Measurements from ENCODE around the gene PIGC. TPM values are rescaled to one million over a fixed set of nuclear protein-coding genes. Genes with fewer than 3 reads are reported as not detected.
A peak's percentile ranks its signal among the peaks of the same experiment; 100 is the strongest.

PIGC gene
- total RNA-seq, 2 experiments from 2014 or later = 23.7 to 27.1 TPM

DNA sequence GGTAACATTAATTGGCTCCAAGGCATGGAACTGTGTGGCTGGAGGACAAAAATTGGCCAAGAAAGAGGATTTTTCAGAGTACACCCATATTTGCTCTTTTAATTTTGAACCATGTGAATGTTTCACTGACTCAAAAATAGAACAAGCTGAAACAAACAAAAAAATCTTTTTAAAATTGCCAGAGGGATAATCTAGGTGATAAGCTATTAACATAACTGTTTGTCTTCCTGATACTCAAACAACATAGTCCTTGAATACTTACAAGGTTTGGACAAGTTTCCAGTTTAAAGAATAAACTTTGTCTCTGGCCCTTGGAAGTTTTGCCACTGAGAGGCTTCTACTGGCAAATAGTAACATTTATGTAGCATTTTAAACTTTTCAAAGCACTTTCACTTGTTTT, 30.0 kb upstream of the PIGC start:
- H3K4me3 ChIP-seq (ENCODE audit: low read length) = no peak overlapping the region
- no peak overlapping the region for H3K4me3 Mint-ChIP-seq
- H3K27ac ChIP-seq (ENCODE audit: low read depth in 1 of 2, low read length in 2 of 2) = no peak overlapping the region
- no peaks in the 10 kb centered on the region for H3K4me1 Mint-ChIP-seq (ENCODE audit: low read depth)
- no peaks in the 10 kb centered on the region for H3K4me1 ChIP-seq (ENCODE audit: insufficient read depth, low read length)
- no peak overlapping the region for H3K27ac Mint-ChIP-seq
- DNase-seq (no peak), ATAC-seq (ENCODE audit: poor library complexity) (no peak)
- POLR2A ChIA-PET = interaction anchor here (0.6 kb wide), 1 partner anchor 330 kb away, joined by 3 read pairs; no protein-coding TSS in a partner anchor
- H3K9me3 ChIP-seq (ENCODE audit: control insufficient read depth in 1 of 2, insufficient read depth in 1 of 2, low read length in 2 of 2) = no peaks in the 10 kb centered on the region
- no peaks in the 10 kb centered on the region for H3K9me3 Mint-ChIP-seq
- TF ChIP-seq, protein P1, sequence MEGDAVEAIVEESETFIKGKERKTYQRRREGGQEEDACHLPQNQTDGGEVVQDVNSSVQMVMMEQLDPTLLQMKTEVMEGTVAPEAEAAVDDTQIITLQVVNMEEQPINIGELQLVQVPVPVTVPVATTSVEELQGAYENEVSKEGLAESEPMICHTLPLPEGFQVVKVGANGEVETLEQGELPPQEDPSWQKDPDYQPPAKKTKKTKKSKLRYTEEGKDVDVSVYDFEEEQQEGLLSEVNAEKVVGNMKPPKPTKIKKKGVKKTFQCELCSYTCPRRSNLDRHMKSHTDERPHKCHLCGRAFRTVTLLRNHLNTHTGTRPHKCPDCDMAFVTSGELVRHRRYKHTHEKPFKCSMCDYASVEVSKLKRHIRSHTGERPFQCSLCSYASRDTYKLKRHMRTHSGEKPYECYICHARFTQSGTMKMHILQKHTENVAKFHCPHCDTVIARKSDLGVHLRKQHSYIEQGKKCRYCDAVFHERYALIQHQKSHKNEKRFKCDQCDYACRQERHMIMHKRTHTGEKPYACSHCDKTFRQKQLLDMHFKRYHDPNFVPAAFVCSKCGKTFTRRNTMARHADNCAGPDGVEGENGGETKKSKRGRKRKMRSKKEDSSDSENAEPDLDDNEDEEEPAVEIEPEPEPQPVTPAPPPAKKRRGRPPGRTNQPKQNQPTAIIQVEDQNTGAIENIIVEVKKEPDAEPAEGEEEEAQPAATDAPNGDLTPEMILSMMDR (IDR thresholded peaks at IDR 0.05) = no peak
- intact Hi-C loops (cut with DNase I, micrococcal nuclease) = no loop called here
- H3K27me3 Mint-ChIP-seq = no peaks in the 10 kb centered on the region
- H3K36me3 ChIP-seq (ENCODE audit: insufficient read depth, low read length) = no peaks in the 10 kb centered on the region
- H3K27me3 ChIP-seq (ENCODE audit: control insufficient read depth in 1 of 2, insufficient read depth in 2 of 2, low read length in 2 of 2) = no peaks in the 10 kb centered on the region
- no peaks in the 10 kb centered on the region for H3K36me3 Mint-ChIP-seq (ENCODE audit: low read depth)
- CTCF ChIA-PET = interaction anchor here (0.6 kb wide), 1 partner anchor 13 kb away, joined by 3 read pairs; no protein-coding TSS in a partner anchor

- Histone ChIP-seq H3K4me3 (ENCODE audit: low read length) (no peak overlapping the region), H3K4me1 (ENCODE audit: insufficient read depth, low read length) (no peaks in the 10 kb centered on the region), H3K27me3 (ENCODE audit: control insufficient read depth in 1 of 2, insufficient read depth in 2 of 2, low read length in 2 of 2) (no peaks in the 10 kb centered on the region), H3K36me3 (ENCODE audit: insufficient read depth, low read length) (no peaks in the 10 kb centered on the region), H3K27ac (ENCODE audit: low read depth in 1 of 2, low read length in 2 of 2) (no peak overlapping the region), H3K9me3 (ENCODE audit: control insufficient read depth in 1 of 2, insufficient read depth in 1 of 2, low read length in 2 of 2) (no peaks in the 10 kb centered on the region)
- peak in 1 of 14 experiments; percentile 2 for DNase-seq
- Mint-ChIP-seq H3K4me3 (no peak overlapping the region), H3K4me1 (ENCODE audit: low read depth) (no peaks in the 10 kb centered on the region), H3K27ac (no peak overlapping the region), H3K9me3 (no peaks in the 10 kb centered on the region), H3K27me3 (no peaks in the 10 kb centered on the region), H3K36me3 (ENCODE audit: low read depth) (no peaks in the 10 kb centered on the region)
- ChIA-PET POLR2A (interaction anchor here (0.6 to 0.9 kb wide), 2 partner anchors 59 to 330 kb away, joined by 3 to 4 read pairs; no protein-coding TSS in a partner anchor), CTCF (no interaction called here)
- ATAC-seq (ENCODE audit: poor library complexity) = no peak
- intact Hi-C loops (cut with DNase I, micrococcal nuclease) = no loop called here
- TF ChIP-seq, protein P1 (IDR thresholded peaks at IDR 0.05) = no peak
Measured at GRCh38 chr1:172473302-172473701, 29.4 kb upstream of the PIGC start.

DNA sequence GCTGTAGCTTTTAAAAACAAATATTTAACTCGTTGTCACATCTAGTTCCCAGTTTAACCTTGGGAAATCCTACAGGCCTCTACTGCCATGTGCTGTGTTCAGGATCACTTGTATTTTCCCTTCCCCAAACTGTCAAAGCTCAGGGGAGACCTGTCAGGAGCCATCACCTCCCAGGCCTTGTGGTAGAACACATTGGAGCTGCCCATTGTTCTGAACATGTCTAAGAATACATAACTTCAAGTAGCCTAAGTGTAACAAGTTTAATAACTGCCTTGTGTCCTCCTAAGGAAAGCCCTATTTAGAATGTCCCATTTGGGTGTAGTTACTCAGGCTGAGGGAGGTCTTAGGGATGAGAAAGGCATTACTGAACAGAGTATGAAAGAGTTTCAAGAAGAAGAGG, 28.6 kb upstream of the PIGC start:
- TF ChIP-seq, protein P1 (IDR thresholded peaks at IDR 0.05) = no peak
- H3K4me1 ChIP-seq (ENCODE audit: insufficient read depth, low read length) = no peaks in the 10 kb centered on the region
- H3K4me3 ChIP-seq (ENCODE audit: low read length) = no peak overlapping the region
- H3K4me3 Mint-ChIP-seq = no peak overlapping the region
- ChIA-PET POLR2A (no interaction called here), CTCF (no interaction called here)
- no peaks in the 10 kb centered on the region for H3K4me1 Mint-ChIP-seq (ENCODE audit: low read depth)
- H3K36me3 Mint-ChIP-seq (ENCODE audit: low read depth) = no peaks in the 10 kb centered on the region
- H3K27me3 ChIP-seq (ENCODE audit: control insufficient read depth in 1 of 2, insufficient read depth in 2 of 2, low read length in 2 of 2) = no peaks in the 10 kb centered on the region
- no peaks in the 10 kb centered on the region for H3K9me3 ChIP-seq (ENCODE audit: control insufficient read depth in 1 of 2, insufficient read depth in 1 of 2, low read length in 2 of 2)
- intact Hi-C loops (cut with DNase I, micrococcal nuclease) = no loop called here
- DNase-seq (no peak), ATAC-seq (ENCODE audit: poor library complexity) (no peak)
- H3K27ac ChIP-seq (ENCODE audit: low read depth in 1 of 2, low read length in 2 of 2) = no peak overlapping the region
- H3K9me3 Mint-ChIP-seq = no peaks in the 10 kb centered on the region
- H3K27me3 Mint-ChIP-seq = no peaks in the 10 kb centered on the region
- no peak overlapping the region for H3K27ac Mint-ChIP-seq
- H3K36me3 ChIP-seq (ENCODE audit: insufficient read depth, low read length) = no peaks in the 10 kb centered on the region

All from CD4-positive, alpha-beta T cell (primary cell).